ENCODE results near the gene ZNF280A. TPM values are rescaled to one million over a fixed set of nuclear protein-coding genes. Genes with fewer than 3 reads are reported as not detected.

Gene ZNF280A
- total and polyA plus RNA-seq, 2 experiments from 2014 or later: not detected

DNA sequence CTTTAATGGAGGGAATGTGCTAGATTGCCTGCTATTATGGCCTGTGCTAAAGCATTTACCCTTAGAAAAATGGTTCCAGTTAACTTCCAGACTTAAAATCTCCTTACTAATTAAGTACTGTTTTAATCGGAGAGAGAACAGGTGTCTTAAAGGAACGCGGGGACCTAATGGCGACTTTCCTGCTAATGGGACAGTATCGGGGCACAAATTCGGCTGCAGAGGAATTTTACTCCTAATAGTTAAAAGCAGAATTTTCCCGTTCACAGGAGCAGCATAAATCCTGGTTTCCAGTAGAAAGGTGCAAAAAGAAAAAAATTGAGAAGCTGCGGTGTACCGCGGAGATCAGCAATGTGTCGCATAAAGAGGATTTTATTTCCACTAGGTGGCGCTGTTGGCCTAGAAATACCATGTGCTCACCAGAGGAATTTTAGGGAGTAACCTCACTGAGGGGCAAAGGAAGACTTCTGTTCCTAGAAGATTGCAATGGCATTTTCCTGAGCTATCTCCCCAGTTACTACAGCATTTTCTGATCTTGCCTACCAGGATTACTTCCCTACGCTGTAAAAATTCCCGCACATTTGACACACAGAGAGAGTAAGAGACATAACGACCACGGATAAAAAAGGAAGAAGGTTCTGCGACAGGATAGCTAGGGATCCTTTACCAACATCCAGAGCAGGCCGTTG, 56.1 kb downstream of the ZNF280A start:
- Histone ChIP-seq H3K9me2 (ENCODE audit: insufficient read depth) (no peaks in the 10 kb centered on the region), H3K79me2 (replicated peaks; ENCODE audit: insufficient read depth) (no peaks in the 10 kb centered on the region), H2AFZ (no peak overlapping the region), H3K4me1 (ENCODE audit: insufficient read depth) (no peaks in the 10 kb centered on the region), H3K27me3 (ENCODE audit: insufficient read depth) (peaks cover 100% of the 10 kb centered on the region), H3K36me3 (ENCODE audit: insufficient read depth) (0 out of 2 replicates have a peak, but pooled peaks cover 3% of the 10 kb centered on the region), H3F3A (replicated peaks; ENCODE audit: low read depth) (no peaks in the 10 kb centered on the region), H3K4me3 (no peak overlapping the region), H3K27ac (ENCODE audit: low read depth) (no peak overlapping the region), H3K4me2 (no peak overlapping the region), H4K20me1 (replicated peaks; ENCODE audit: insufficient read depth) (0 out of 2 replicates have a peak, but pooled peaks cover 2% of the 10 kb centered on the region)
- H3K4me1 Mint-ChIP-seq: no peaks in the 10 kb centered on the region; the same call in 2 of the 3 replicates
- peaks cover 78% of the 10 kb centered on the region for H3K27me3 Mint-ChIP-seq (ENCODE audit: insufficient read depth, low read depth, poor library complexity)
- ATAC-seq (peak; percentile 97), DNase-seq (ENCODE audit: low spot score) (peak; percentile 90)
- no peak overlapping the region for H3K4me3 Mint-ChIP-seq
- TF ChIP-seq POLR2AphosphoS5 (IDR thresholded peaks at IDR 0.05; ENCODE audit: low read depth) (no peak), CREB1 (CRISPR knock-in tag; IDR thresholded peaks at IDR 0.05; ENCODE audit: low read depth) (no peak)
- TF ChIP-seq, protein P1, sequence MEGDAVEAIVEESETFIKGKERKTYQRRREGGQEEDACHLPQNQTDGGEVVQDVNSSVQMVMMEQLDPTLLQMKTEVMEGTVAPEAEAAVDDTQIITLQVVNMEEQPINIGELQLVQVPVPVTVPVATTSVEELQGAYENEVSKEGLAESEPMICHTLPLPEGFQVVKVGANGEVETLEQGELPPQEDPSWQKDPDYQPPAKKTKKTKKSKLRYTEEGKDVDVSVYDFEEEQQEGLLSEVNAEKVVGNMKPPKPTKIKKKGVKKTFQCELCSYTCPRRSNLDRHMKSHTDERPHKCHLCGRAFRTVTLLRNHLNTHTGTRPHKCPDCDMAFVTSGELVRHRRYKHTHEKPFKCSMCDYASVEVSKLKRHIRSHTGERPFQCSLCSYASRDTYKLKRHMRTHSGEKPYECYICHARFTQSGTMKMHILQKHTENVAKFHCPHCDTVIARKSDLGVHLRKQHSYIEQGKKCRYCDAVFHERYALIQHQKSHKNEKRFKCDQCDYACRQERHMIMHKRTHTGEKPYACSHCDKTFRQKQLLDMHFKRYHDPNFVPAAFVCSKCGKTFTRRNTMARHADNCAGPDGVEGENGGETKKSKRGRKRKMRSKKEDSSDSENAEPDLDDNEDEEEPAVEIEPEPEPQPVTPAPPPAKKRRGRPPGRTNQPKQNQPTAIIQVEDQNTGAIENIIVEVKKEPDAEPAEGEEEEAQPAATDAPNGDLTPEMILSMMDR (conservative IDR thresholded peaks at IDR 0.05; ENCODE audit: low read depth in 2 of 2): peak; percentile 72 to 85
- TF ChIP-seq, protein P2, sequence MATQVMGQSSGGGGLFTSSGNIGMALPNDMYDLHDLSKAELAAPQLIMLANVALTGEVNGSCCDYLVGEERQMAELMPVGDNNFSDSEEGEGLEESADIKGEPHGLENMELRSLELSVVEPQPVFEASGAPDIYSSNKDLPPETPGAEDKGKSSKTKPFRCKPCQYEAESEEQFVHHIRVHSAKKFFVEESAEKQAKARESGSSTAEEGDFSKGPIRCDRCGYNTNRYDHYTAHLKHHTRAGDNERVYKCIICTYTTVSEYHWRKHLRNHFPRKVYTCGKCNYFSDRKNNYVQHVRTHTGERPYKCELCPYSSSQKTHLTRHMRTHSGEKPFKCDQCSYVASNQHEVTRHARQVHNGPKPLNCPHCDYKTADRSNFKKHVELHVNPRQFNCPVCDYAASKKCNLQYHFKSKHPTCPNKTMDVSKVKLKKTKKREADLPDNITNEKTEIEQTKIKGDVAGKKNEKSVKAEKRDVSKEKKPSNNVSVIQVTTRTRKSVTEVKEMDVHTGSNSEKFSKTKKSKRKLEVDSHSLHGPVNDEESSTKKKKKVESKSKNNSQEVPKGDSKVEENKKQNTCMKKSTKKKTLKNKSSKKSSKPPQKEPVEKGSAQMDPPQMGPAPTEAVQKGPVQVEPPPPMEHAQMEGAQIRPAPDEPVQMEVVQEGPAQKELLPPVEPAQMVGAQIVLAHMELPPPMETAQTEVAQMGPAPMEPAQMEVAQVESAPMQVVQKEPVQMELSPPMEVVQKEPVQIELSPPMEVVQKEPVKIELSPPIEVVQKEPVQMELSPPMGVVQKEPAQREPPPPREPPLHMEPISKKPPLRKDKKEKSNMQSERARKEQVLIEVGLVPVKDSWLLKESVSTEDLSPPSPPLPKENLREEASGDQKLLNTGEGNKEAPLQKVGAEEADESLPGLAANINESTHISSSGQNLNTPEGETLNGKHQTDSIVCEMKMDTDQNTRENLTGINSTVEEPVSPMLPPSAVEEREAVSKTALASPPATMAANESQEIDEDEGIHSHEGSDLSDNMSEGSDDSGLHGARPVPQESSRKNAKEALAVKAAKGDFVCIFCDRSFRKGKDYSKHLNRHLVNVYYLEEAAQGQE (IDR thresholded peaks at IDR 0.05; ENCODE audit: unreplicated experiment): no peak
- H3K9me3 Mint-ChIP-seq: peaks cover 40% of the 10 kb centered on the region
- H3K27ac Mint-ChIP-seq: no peak overlapping the region
- peaks cover 19% of the 10 kb centered on the region for H3K36me3 Mint-ChIP-seq (ENCODE audit: low read depth)

Other genes starting within 250 kb of the ZNF280A start
- gene ZNF280B, start 11.5 kb downstream of the ZNF280A start, total RNA-seq (2014; rRNA removed; shearing (Covaris generic)): 5.7 and 6.7 TPM in 2 replicates
- gene ZNF280B, start 11.5 kb downstream of the ZNF280A start, polyA plus RNA-seq (2016; fragmentation: Nextera tagmentation; extraction: Ambion mirVana): 5.3 and 5.5 TPM in 2 replicates
- gene PRAME, start 39.0 kb upstream of the ZNF280A start, total RNA-seq (2014; rRNA removed; shearing (Covaris generic)): not detected in 2 replicates
- not detected in 2 replicates for gene PRAME, start 39.0 kb upstream of the ZNF280A start, polyA plus RNA-seq (2016; fragmentation: Nextera tagmentation; extraction: Ambion mirVana)
- not detected in 2 replicates for gene GGTLC2, start 124.3 kb upstream of the ZNF280A start, total RNA-seq (2014; rRNA removed; shearing (Covaris generic))
- gene GGTLC2, start 124.3 kb upstream of the ZNF280A start, polyA plus RNA-seq (2016; fragmentation: Nextera tagmentation; extraction: Ambion mirVana): not detected in 2 replicates

Measured in GM23338 (cell line).